Right lung (tissue), 10 donors: Measurements from ENCODE around the gene LRRTM1. TPM values are rescaled to one million over a fixed set of nuclear protein-coding genes. Genes with fewer than 3 reads are reported as not detected.

Source experiments
- DNase-seq, 2 donors: peaks; one replicate each; pipeline ENCODE4 v3.0.0-alpha.2; 2013
- long read RNA-seq, 8 donors: transcript quantifications; one replicate each; lab custom pipeline, GENCODE V29; 2026
- polyA plus RNA-seq, 5 donors: library from polyadenylated mRNA; unstranded; fragments of 120-200 nt; gene quantifications; one replicate each; pipeline versions ENCODE4 v1.2.1 to v1.2.3, GENCODE V29; 2013; ENCODE audit warnings: inconsistent platforms in 1 of 5, low replicate concordance in 1 of 5; ENCODE audit not compliant: insufficient read length in 5 of 5, insufficient read depth in 1 of 5

Gene LRRTM1
- polyA plus RNA-seq, result 1 to 10 TPM; 1.8 to 4.2 (median 2.5) TPM
- long read RNA-seq, donor 1, partial matches to known transcripts, result 0 of 3 reads
- long read RNA-seq, donor 1, other reads (novel, unspliced or antisense), result 0 of 3 reads
- long read RNA-seq, donor 2, partial matches to known transcripts, result 0 of 3 reads
- long read RNA-seq, donor 2, other reads (novel, unspliced or antisense), result 0 of 3 reads
- long read RNA-seq, donor 3, result 0 reads
- long read RNA-seq, donor 4, partial matches to known transcripts, result 0 of 2 reads
- long read RNA-seq, donor 4, other reads (novel, unspliced or antisense), result 0 of 2 reads
- long read RNA-seq, donor 5, partial matches to known transcripts, result 0 of 1 reads
- long read RNA-seq, donor 5, other reads (novel, unspliced or antisense), result 0 of 1 reads
- long read RNA-seq, donor 6, partial matches to known transcripts, result 0 of 3 reads
- long read RNA-seq, donor 6, other reads (novel, unspliced or antisense), result 0 of 3 reads
- long read RNA-seq, donor 7, partial matches to known transcripts, result 0 of 1 reads
- long read RNA-seq, donor 7, other reads (novel, unspliced or antisense), result 0 of 1 reads
- long read RNA-seq, donor 8, result 0 reads

GRCh38 chr2:80303909-80304837, at the start of gene LRRTM1:
Gene LRRTM1 (minus strand): TSS chr2:80304752. CDS start chr2:80303819, 933 bp downstream.
- no peak for DNase-seq

GRCh38 chr2:80351231-80351630, 46.7 kb upstream of the LRRTM1 start:
- DNase-seq, result no peak

GRCh38 chr2:80348953-80349352, 44.4 kb upstream of the LRRTM1 start:
- DNase-seq, result no peak

GRCh38 chr2:80348078-80348477, 43.5 kb upstream of the LRRTM1 start:
- no peak for DNase-seq

- DNase-seq, result no peak
Observed at GRCh38 chr2:80340022-80340421, 35.5 kb upstream of the LRRTM1 start.

GRCh38 chr2:80338794-80339193, 34.2 kb upstream of the LRRTM1 start:
- DNase-seq, result no peak

- DNase-seq, result no peak
Observed at GRCh38 chr2:80335411-80335810, 30.9 kb upstream of the LRRTM1 start.

GRCh38 chr2:80333886-80334285, 29.3 kb upstream of the LRRTM1 start:
- no peak for DNase-seq

GRCh38 chr2:80330527-80331450, 26.2 kb upstream of the LRRTM1 start:
- no peak for DNase-seq

- no peak for DNase-seq
Observed at GRCh38 chr2:80329491-80329890, 24.9 kb upstream of the LRRTM1 start.

GRCh38 chr2:80328159-80328571, 23.6 kb upstream of the LRRTM1 start:
- DNase-seq, result no peak

GRCh38 chr2:80326861-80327260, 22.3 kb upstream of the LRRTM1 start:
- DNase-seq, result no peak

- no peak for DNase-seq
Observed at GRCh38 chr2:80326214-80326613, 21.7 kb upstream of the LRRTM1 start.

- DNase-seq, result no peak
Observed at GRCh38 chr2:80324525-80324924, 20.0 kb upstream of the LRRTM1 start.

- no peak for DNase-seq
Observed at GRCh38 chr2:80323610-80324009, 19.1 kb upstream of the LRRTM1 start.

GRCh38 chr2:80322958-80323357, 18.4 kb upstream of the LRRTM1 start:
- no peak for DNase-seq

GRCh38 chr2:80322311-80322920, 17.9 kb upstream of the LRRTM1 start:
- DNase-seq, result peak in 1 of 2 donors; percentile 16

GRCh38 chr2:80312282-80312839, 7.8 kb upstream of the LRRTM1 start:
- DNase-seq, result no peak

GRCh38 chr2:80311304-80311703, 6.8 kb upstream of the LRRTM1 start:
- no peak for DNase-seq
